HepG2 (cell line): ENCODE measurements around the gene GTF2A1. TPM values are rescaled to one million over a fixed set of nuclear protein-coding genes. Genes with fewer than 3 reads are reported as not detected.

ENCODE experiments used
- ATAC-seq: fragments of 200-7000 bp; cut with Tn5 transposase; 3 replicates; pipeline ENCODE4 v1.9.1; 2020; ENCODE audit warnings: mild to moderate bottlenecking, moderate library complexity
- BruUV-seq: library from RNA; stranded (reverse); fragments of 400-500 nt; replicated peaks from 2 replicates; lab custom pipeline; 2021; lab: Mats Ljungman, UMichigan
- CTCF ChIA-PET: fragments of 300-600 bp; formaldehyde crosslinking; extraction: SDS; loops from one replicate; lab custom pipeline; 2021; ENCODE audit warnings: low total read pairs, inconsistent platforms, low intra/inter-chr PET ratio; lab: Yijun Ruan, JAX
- POLR2A ChIA-PET: fragments of 350-600 bp; sonication (Branson Sonifier 250); formaldehyde crosslinking; loops from one replicate; lab custom pipeline; 2020; ENCODE audit warnings: antibody characterized with exemption, inconsistent platforms; lab: Yijun Ruan, JAX
- DNase-seq: peaks from one replicate; pipeline ENCODE4 v3.0.0-alpha.2; 2015; ENCODE audit warnings: low spot score
- FAIRE-seq: peaks from 3 replicates; lab custom pipeline; 2011; peaks lifted over from hg19 to GRCh38; lab: Jason Lieb, UNC
- H2AFZ ChIP-seq: one replicate; pipeline ENCODE4 v1.6.1; 2011; ENCODE audit warnings: low read length, inconsistent platforms
- H3K27ac ChIP-seq: fragments of 300-600 bp; 3 replicates; pipeline ENCODE4 v1.8.0; 2011; ENCODE audit warnings: mixed run types, mild to moderate bottlenecking, mixed read lengths, low read length, inconsistent platforms; ENCODE audit not compliant: insufficient read depth; ENCODE audit errors: extremely low read length
- H3K27me3 ChIP-seq, 2 experiments: fragments of 200-600 bp in 1 of 2; 2 replicates in 1 of 2; 3 replicates in 1 of 2; pipeline versions ENCODE4 v1.6.0 to v1.8.0; 2011; ENCODE audit warnings: low read length in 2 of 2, mild to moderate bottlenecking in 2 of 2, moderate library complexity in 2 of 2, inconsistent platforms in 1 of 2; ENCODE audit not compliant: insufficient read depth in 2 of 2, control insufficient read depth in 1 of 2
- H3K36me3 ChIP-seq, 2 experiments: fragments of 200-600 bp in 1 of 2; replicated peaks in 1 of 2; 2 replicates in 1 of 2; 3 replicates in 1 of 2; pipeline versions ENCODE4 v1.5.1 to v1.8.0; 2011; ENCODE audit warnings: low read length in 2 of 2, inconsistent platforms in 1 of 2; ENCODE audit not compliant: insufficient read depth in 2 of 2, control insufficient read depth in 1 of 2
- H3K4me1 ChIP-seq: 2 replicates; pipeline ENCODE4 v1.5.1; 2012; ENCODE audit warnings: low read length, inconsistent platforms; ENCODE audit not compliant: insufficient read depth
- H3K4me2 ChIP-seq: 2 replicates; pipeline ENCODE4 v1.6.0; 2011; ENCODE audit warnings: low read depth, low read length, inconsistent platforms
- H3K4me3 ChIP-seq, 3 experiments: fragments of 200-600 bp in 1 of 3; sonication (generic), shearing (Covaris generic) in 1 of 3; replicated peaks in 1 of 3; 2 replicates each; pipeline ENCODE4 v1.5.1; 2011 to 2016; ENCODE audit warnings: low read length in 3 of 3, inconsistent platforms in 2 of 3, low read depth in 2 of 3, mild to moderate bottlenecking in 2 of 3, control low read depth in 1 of 3, mixed read lengths in 1 of 3; ENCODE audit not compliant: insufficient read depth in 1 of 3
- H3K79me2 ChIP-seq: one replicate; pipeline ENCODE4 v1.6.1; 2011; ENCODE audit warnings: low read length, inconsistent platforms; ENCODE audit not compliant: insufficient read depth
- H3K9ac ChIP-seq: 2 replicates; pipeline ENCODE4 v1.6.0; 2011; ENCODE audit warnings: mild to moderate bottlenecking, low read depth, low read length, inconsistent platforms; ENCODE audit not compliant: insufficient read depth
- H3K9me3 ChIP-seq: 2 replicates; pipeline ENCODE4 v1.5.1; 2012; ENCODE audit warnings: mild to moderate bottlenecking, low read length
- H4K20me1 ChIP-seq: 2 replicates; pipeline ENCODE4 v1.6.0; 2011; ENCODE audit warnings: inconsistent platforms, mild to moderate bottlenecking, low read length, moderate library complexity; ENCODE audit not compliant: insufficient read depth
- CHD4 ChIP-seq: fragments of 200-600 bp; sonication (generic); IDR thresholded peaks from 2 replicates; pipeline ENCODE4 v1.7.0; 2017; ENCODE audit warnings: mild to moderate bottlenecking, low read length, borderline replicate concordance
- ELF4 ChIP-seq: sonication (generic); formaldehyde crosslinking; IDR thresholded peaks from 2 replicates; pipeline ENCODE4 v1.5.0; 2020; ENCODE audit warnings: missing genetic modification reagents, mild to moderate bottlenecking, moderate library complexity, borderline replicate concordance
- HOXD1 ChIP-seq: sonication (generic); formaldehyde crosslinking; IDR thresholded peaks from 2 replicates; pipeline ENCODE4 v1.5.0; 2020; ENCODE audit warnings: missing genetic modification reagents
- POLR2G ChIP-seq: fragments of 200-400 bp; formaldehyde crosslinking; IDR thresholded peaks from 2 replicates; pipeline ENCODE4 v1.6.1; 2018; ENCODE audit warnings: mild to moderate bottlenecking, low read depth, low read length, moderate library complexity
- RCOR2 ChIP-seq: IDR thresholded peaks from 2 replicates; pipeline ENCODE4 v1.6.1; 2016; ENCODE audit warnings: missing biosample characterization, missing genetic modification reagents
- STAT5B ChIP-seq: sonication (generic); formaldehyde crosslinking; IDR thresholded peaks from 2 replicates; pipeline ENCODE4 v1.4.0; 2020; ENCODE audit warnings: missing genetic modification reagents
- ZBTB42 ChIP-seq: sonication (generic); formaldehyde crosslinking; IDR thresholded peaks from 2 replicates; pipeline ENCODE4 v1.5.0; 2020; ENCODE audit warnings: mild to moderate bottlenecking, missing genetic modification reagents
- ZNF143 ChIP-seq: sonication (generic); formaldehyde crosslinking; IDR thresholded peaks from 2 replicates; pipeline ENCODE4 v1.4.0; 2020; ENCODE audit warnings: missing genetic modification reagents
- ZNF615 ChIP-seq: sonication (generic); formaldehyde crosslinking; IDR thresholded peaks from 2 replicates; pipeline ENCODE4 v1.5.0; 2020; ENCODE audit warnings: mild to moderate bottlenecking, missing genetic modification reagents, borderline replicate concordance
- ZNF629 ChIP-seq: sonication (generic); formaldehyde crosslinking; conservative IDR thresholded peaks from 2 replicates; pipeline ENCODE4 v1.5.0; 2020; ENCODE audit warnings: missing genetic modification reagents
- WGBS: methylation state at CpG from one replicate; pipeline ENCODE4 v1.1.6; 2017; ENCODE audit warnings: low lambda C conversion rate; 5-methylcytosine and 5-hydroxymethylcytosine counted together
- in situ Hi-C: cut with HindIII; loops from 2 replicates; pipeline ENCODE4 v1.10.0; 2017; ENCODE audit warnings: low pct_unique_long_range_greater_than_20kb; ENCODE audit not compliant: extremely low pct_ligation_motif_present
- intact Hi-C: fragments of 100-400 bp; cut with micrococcal nuclease; formaldehyde crosslinking; loops from one replicate; pipeline ENCODE4 v1.10.0; 2022; ENCODE audit not compliant: unreplicated experiment
- polyA plus RNA-seq, 8 experiments: library from polyadenylated mRNA; depleted of rRNA in 3 of 8; stranded (reverse) in 7 of 8; unstranded in 1 of 8; fragments of >200 nt; fragmentation: Illumina TruSeq in 4 of 8; extraction: Trizol in 4 of 8; gene quantifications; 2 replicates each; pipeline versions ENCODE4 v1.2.1 to v1.2.3, GENCODE V29; 2011 to 2016; ENCODE audit warnings: low read depth in 4 of 8, missing spikeins in 1 of 8, mixed read lengths in 1 of 8; ENCODE audit not compliant: insufficient read depth in 1 of 8
- total RNA-seq, 5 experiments: library from RNA; depleted of rRNA; stranded (reverse); fragments of >200 nt; fragmentation: Illumina TruSeq; extraction: Trizol; gene quantifications; 2 replicates each; pipeline ENCODE4 v1.2.3, GENCODE V29; 2016; ENCODE audit warnings: low read depth in 1 of 5
- TF ChIP-seq, protein P1 (sequence below): sonication (generic); formaldehyde crosslinking; IDR thresholded peaks from 2 replicates; pipeline ENCODE4 v1.4.0; 2020; ENCODE audit warnings: missing genetic modification reagents
- TF ChIP-seq, protein P2 (sequence below): sonication (generic); formaldehyde crosslinking; IDR thresholded peaks from 2 replicates; pipeline ENCODE4 v1.9.0; 2021; ENCODE audit warnings: missing genetic modification reagents, borderline replicate concordance

GTF2A1 gene
- total and polyA plus RNA-seq, 2 of the 13 experiments (the other 11 are each of a cell fraction or from before 2014, with no cell fraction given) = 14.9 to 17.5 TPM

DNA sequence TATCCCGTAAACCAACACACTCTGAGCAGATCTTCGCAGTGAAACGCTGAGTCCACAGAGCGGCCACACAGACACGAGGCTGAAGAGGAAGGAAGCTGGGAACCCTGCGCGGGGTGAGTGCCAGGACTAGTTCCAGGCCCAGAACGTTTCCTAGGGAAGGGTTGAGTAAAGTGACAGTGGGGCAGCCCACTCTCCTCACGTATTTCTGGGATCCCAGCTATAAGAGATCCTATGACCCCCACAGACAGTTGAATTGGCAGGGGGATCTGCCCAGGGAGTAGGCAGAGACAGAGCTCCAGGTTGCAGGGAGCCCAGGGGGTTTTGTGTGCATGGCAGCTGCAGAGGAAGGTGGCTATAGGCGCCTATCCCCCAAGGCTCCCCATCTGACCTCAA, 51.1 kb downstream of the GTF2A1 start (continued):
- 0 out of 2 replicates have a peak, but pooled peaks have one; percentile 53 for TF ChIP-seq ZBTB42 (CRISPR knock-in tag)
- 0 out of 2 replicates have a peak, but pooled peaks have one; percentile 39 for TF ChIP-seq ZNF615

DNA sequence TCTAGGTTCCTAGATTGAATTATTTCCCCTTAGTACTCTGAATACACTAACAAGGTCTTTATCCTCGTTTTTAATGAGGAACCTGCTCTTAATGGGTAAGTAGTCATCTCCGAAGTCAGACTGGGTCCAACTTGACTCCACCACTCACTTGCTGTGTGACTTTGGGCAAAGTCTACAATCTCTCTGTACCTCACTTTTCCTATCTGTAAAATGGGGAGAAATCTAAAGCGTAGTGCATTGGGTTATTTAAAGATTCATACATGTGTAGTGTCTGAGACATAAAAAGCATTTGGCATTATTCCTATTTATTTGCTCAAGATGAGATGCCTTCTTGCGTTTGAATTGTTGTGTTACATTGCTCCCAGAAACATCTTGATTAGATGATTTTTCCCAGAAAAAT, 51.5 kb downstream of the GTF2A1 start:
- H3K27ac ChIP-seq = peak overlapping the region; percentile 91
- in situ Hi-C loops = loop anchor here (5.0 kb wide), 1 partner anchor 172 kb away; no protein-coding TSS in a partner anchor

DNA sequence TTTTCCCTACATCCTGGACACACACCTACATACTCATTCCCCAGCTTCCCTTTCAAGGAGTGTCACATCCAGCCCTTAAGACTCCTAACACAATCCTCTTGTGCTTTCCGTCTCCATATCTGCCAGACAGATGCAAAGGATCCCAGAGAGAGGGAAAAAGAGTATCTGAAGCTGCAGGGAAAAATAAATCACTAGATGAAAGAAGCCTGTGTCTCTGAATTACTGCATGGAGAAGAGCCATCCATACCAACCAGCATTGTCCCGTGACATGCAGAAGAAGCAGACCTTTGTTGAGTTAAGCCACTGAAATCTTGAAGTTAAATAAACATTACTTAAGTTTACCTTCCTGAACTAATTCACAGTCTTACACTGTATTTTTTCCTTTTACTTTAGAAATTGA, 54.6 kb downstream of the GTF2A1 start:
- Histone ChIP-seq H3K79me2 (no peaks in the 10 kb centered on the region), H3K27me3 (no peaks in the 10 kb centered on the region), H3K4me1 (peaks cover 45% of the 10 kb centered on the region), H2AFZ (no peak overlapping the region), H3K9me3 (no peaks in the 10 kb centered on the region), H4K20me1 (no peaks in the 10 kb centered on the region), H3K9ac (no peak overlapping the region), H3K36me3 (no peaks in the 10 kb centered on the region), H3K27ac (no peak overlapping the region), H3K4me2 (no peak overlapping the region), H3K4me3 (no peak overlapping the region)
- FAIRE-seq (no peak), ATAC-seq (no peak), DNase-seq (peak; percentile 25)
- in situ Hi-C loops = loop anchor here (5.0 kb wide), 1 partner anchor 169 kb away; no protein-coding TSS in a partner anchor
- CTCF ChIA-PET = no interaction called here
- intact Hi-C loops = no loop called here
- 6% methylated on average over 2 of the region's 2 CpGs for WGBS
- no TSS peak for BruUV-seq
- POLR2A ChIA-PET = interaction anchor here (1.9 to 2.4 kb wide), 2 partner anchors 53 to 55 kb away, joined by 4 to 8 read pairs; partner anchors contain the start of gene GTF2A1
- TF ChIP-seq, protein P1, sequence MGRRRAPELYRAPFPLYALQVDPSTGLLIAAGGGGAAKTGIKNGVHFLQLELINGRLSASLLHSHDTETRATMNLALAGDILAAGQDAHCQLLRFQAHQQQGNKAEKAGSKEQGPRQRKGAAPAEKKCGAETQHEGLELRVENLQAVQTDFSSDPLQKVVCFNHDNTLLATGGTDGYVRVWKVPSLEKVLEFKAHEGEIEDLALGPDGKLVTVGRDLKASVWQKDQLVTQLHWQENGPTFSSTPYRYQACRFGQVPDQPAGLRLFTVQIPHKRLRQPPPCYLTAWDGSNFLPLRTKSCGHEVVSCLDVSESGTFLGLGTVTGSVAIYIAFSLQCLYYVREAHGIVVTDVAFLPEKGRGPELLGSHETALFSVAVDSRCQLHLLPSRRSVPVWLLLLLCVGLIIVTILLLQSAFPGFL = no peak
- TF ChIP-seq, protein P2, sequence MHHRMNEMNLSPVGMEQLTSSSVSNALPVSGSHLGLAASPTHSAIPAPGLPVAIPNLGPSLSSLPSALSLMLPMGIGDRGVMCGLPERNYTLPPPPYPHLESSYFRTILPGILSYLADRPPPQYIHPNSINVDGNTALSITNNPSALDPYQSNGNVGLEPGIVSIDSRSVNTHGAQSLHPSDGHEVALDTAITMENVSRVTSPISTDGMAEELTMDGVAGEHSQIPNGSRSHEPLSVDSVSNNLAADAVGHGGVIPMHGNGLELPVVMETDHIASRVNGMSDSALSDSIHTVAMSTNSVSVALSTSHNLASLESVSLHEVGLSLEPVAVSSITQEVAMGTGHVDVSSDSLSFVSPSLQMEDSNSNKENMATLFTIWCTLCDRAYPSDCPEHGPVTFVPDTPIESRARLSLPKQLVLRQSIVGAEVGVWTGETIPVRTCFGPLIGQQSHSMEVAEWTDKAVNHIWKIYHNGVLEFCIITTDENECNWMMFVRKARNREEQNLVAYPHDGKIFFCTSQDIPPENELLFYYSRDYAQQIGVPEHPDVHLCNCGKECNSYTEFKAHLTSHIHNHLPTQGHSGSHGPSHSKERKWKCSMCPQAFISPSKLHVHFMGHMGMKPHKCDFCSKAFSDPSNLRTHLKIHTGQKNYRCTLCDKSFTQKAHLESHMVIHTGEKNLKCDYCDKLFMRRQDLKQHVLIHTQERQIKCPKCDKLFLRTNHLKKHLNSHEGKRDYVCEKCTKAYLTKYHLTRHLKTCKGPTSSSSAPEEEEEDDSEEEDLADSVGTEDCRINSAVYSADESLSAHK = no peak
- TF ChIP-seq STAT5B (no peak), HOXD1 (CRISPR knock-in tag) (no peak), POLR2G (no peak)

More for the DNA sequence above, 51.5 kb downstream of the GTF2A1 start:
- Histone ChIP-seq H3K36me3 (no peaks in the 10 kb centered on the region), H4K20me1 (no peaks in the 10 kb centered on the region), H3K9ac (peak overlapping the region; percentile 84; the same call in 1 of the 2 replicates), H3K4me3 (peak overlapping the region; percentile 68 to 87 (median 80)), H2AFZ (no peak overlapping the region), H3K27me3 (no peaks in the 10 kb centered on the region), H3K4me2 (peak overlapping the region; percentile 83), H3K9me3 (no peaks in the 10 kb centered on the region), H3K4me1 (peaks cover 39% of the 10 kb centered on the region), H3K79me2 (no peaks in the 10 kb centered on the region)
- POLR2A ChIA-PET = interaction anchor here (1.0 to 1.7 kb wide), 6 partner anchors 8 to 182 kb away, joined by 3 to 20 read pairs (median 6); partner anchors contain the start of gene GTF2A1
- TF ChIP-seq ZNF629 (CRISPR knock-in tag) = peak; percentile 92
- TF ChIP-seq CHD4 = peak; percentile 77; the same call in 1 of the 2 replicates
- TF ChIP-seq ELF4 (CRISPR knock-in tag) = 0 out of 2 replicates have a peak, but pooled peaks have one; percentile 44
- TF ChIP-seq ZNF143 = no peak
- 0 out of 2 replicates have a peak, but pooled peaks have one; percentile 34 for TF ChIP-seq RCOR2 (CRISPR knock-in tag)
- intact Hi-C loops = no loop called here
- BruUV-seq = no TSS peak
- ATAC-seq (no peak), DNase-seq (no peak), FAIRE-seq (no peak)
- 77% methylated on average over 4 of the region's 4 CpGs for WGBS
- CTCF ChIA-PET = no interaction called here
